Hippocampal formation (tissue), 2 donors: Measurements from ENCODE around the gene INPP5E.

Source experiments
- DNase-seq, 2 donors: peaks; one replicate each; lab custom pipeline; 2025; lab: John Stamatoyannopoulos, UW

Gene INPP5E

GRCh38 chr9:136387217-136387616, 52.4 kb downstream of the INPP5E start:
- DNase-seq, result no peak

GRCh38 chr9:136386018-136386417, 53.6 kb downstream of the INPP5E start:
- DNase-seq, result no peak

GRCh38 chr9:136385015-136385414, 54.6 kb downstream of the INPP5E start:
- no peak for DNase-seq

- DNase-seq, result no peak
Observed at GRCh38 chr9:136383436-136383835, 56.2 kb downstream of the INPP5E start.

- no peak for DNase-seq
Observed at GRCh38 chr9:136381966-136382513, 57.6 kb downstream of the INPP5E start.

GRCh38 chr9:136381311-136381710, 58.3 kb downstream of the INPP5E start:
- no peak for DNase-seq

- no peak for DNase-seq
Observed at GRCh38 chr9:136380381-136380780, 59.3 kb downstream of the INPP5E start.

GRCh38 chr9:136379891-136380290, 59.8 kb downstream of the INPP5E start:
- DNase-seq, result no peak

GRCh38 chr9:136379401-136379800, 60.2 kb downstream of the INPP5E start:
- DNase-seq, result no peak

GRCh38 chr9:136379003-136379287, 60.7 kb downstream of the INPP5E start:
- no peak for DNase-seq
